ENCODE results near the gene KLF7.

DNA sequence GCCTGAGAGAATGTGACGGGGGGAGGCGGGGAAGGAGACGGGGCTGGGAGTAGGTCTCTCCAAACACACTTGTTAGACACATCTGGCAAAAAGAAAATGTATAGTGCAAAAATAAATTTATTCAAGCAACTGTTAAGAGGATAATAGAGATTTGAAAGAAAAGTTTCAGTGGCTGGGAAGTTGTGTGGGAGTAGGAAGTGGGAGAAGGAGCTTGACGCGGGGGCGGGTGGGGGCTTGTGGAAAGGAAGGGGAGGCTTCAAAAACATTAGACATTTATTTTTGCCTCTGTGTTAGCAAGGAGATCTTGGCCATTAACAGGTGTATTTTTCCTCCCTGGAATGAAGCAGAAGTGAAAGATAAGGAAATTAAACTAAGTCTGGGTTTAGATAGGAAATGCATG lies 90.3 kb downstream of the KLF7 start:
- TF ChIP-seq, protein P1, sequence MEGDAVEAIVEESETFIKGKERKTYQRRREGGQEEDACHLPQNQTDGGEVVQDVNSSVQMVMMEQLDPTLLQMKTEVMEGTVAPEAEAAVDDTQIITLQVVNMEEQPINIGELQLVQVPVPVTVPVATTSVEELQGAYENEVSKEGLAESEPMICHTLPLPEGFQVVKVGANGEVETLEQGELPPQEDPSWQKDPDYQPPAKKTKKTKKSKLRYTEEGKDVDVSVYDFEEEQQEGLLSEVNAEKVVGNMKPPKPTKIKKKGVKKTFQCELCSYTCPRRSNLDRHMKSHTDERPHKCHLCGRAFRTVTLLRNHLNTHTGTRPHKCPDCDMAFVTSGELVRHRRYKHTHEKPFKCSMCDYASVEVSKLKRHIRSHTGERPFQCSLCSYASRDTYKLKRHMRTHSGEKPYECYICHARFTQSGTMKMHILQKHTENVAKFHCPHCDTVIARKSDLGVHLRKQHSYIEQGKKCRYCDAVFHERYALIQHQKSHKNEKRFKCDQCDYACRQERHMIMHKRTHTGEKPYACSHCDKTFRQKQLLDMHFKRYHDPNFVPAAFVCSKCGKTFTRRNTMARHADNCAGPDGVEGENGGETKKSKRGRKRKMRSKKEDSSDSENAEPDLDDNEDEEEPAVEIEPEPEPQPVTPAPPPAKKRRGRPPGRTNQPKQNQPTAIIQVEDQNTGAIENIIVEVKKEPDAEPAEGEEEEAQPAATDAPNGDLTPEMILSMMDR (IDR thresholded peaks at IDR 0.05) = no peak
- TF ChIP-seq POLR2A (IDR thresholded peaks at IDR 0.05) = no peak
- TF ChIP-seq EP300 (IDR thresholded peaks at IDR 0.05) = no peak
